Measurements from ENCODE around the gene BTNL9.

The BTNL9 gene

GRCh38 chr5:181039931-181040630 is at the start of gene BTNL9:
Gene BTNL9, plus strand, starts transcription at chr5:181040266. Its CDS starts 5,224 bp downstream, at chr5:181045490.
- peaks cover 64% of the 10 kb centered on the region for H3K27me3 ChIP-seq (replicated peaks; ENCODE audit: insufficient read depth, low read length)
- no peaks in the 10 kb centered on the region for H3F3A ChIP-seq (ENCODE audit: insufficient read depth, low read length)
- no peak within 1 kb of the TSS for H3K27ac ChIP-seq (ENCODE audit: low read length)
- no peaks in the 10 kb centered on the region for H4K20me1 ChIP-seq (ENCODE audit: insufficient read depth, low read length)
- H3K4me3 ChIP-seq (ENCODE audit: low read length), result no peak within 1 kb of the TSS
- no peak within 1 kb of the TSS for H2AFZ ChIP-seq (ENCODE audit: low read length)
- no peaks in the 10 kb centered on the region for H3K9me3 ChIP-seq (replicated peaks; ENCODE audit: insufficient read depth, low read length)
- no peaks in the 10 kb centered on the region for H3K9me2 ChIP-seq (replicated peaks; ENCODE audit: insufficient read depth, low read length)
- no peaks in the 10 kb centered on the region for H3K79me2 ChIP-seq (ENCODE audit: low read length)
- no peak for DNase-seq
- H3K4me1 ChIP-seq (ENCODE audit: low read length), result no peaks in the 10 kb centered on the region
- no peak within 1 kb of the TSS for H3K4me2 ChIP-seq (ENCODE audit: low read depth, low read length)
- no peak within 1 kb of the TSS for H3K9ac ChIP-seq (ENCODE audit: low read length)
- TF ChIP-seq EZH2phosphoT487 (IDR thresholded peaks at IDR 0.05; ENCODE audit: low read length), result no peak
- no peak for TF ChIP-seq CTCF (IDR thresholded peaks at IDR 0.05; ENCODE audit: low read length)
- TF ChIP-seq EZH2 (optimal IDR thresholded peaks at IDR 0.05; ENCODE audit: low read depth, low read length), result no peak
- H3K36me3 ChIP-seq (replicated peaks; ENCODE audit: insufficient read depth, low read length), result no peaks in the 10 kb centered on the region

- H3K27me3 ChIP-seq (replicated peaks; ENCODE audit: insufficient read depth, low read length), result no peaks in the 10 kb centered on the region
- H3K79me2 ChIP-seq (ENCODE audit: low read length), result no peaks in the 10 kb centered on the region
- no peaks in the 10 kb centered on the region for H3K4me1 ChIP-seq (ENCODE audit: low read length)
- H4K20me1 ChIP-seq (ENCODE audit: insufficient read depth, low read length), result no peaks in the 10 kb centered on the region
- H3K27ac ChIP-seq (ENCODE audit: low read length), result no peak overlapping the region
- DNase-seq, result no peak
- H3K9ac ChIP-seq (ENCODE audit: low read length), result no peak overlapping the region
- H3F3A ChIP-seq (ENCODE audit: insufficient read depth, low read length), result no peaks in the 10 kb centered on the region
- no peak overlapping the region for H3K4me2 ChIP-seq (ENCODE audit: low read depth, low read length)
- no peak for TF ChIP-seq EZH2phosphoT487 (IDR thresholded peaks at IDR 0.05; ENCODE audit: low read length)
- no peak for TF ChIP-seq EZH2 (optimal IDR thresholded peaks at IDR 0.05; ENCODE audit: low read depth, low read length)
- no peak for TF ChIP-seq CTCF (IDR thresholded peaks at IDR 0.05; ENCODE audit: low read length)
- H2AFZ ChIP-seq (ENCODE audit: low read length), result no peak overlapping the region
- H3K9me2 ChIP-seq (replicated peaks; ENCODE audit: insufficient read depth, low read length), result no peaks in the 10 kb centered on the region
- H3K4me3 ChIP-seq (ENCODE audit: low read length), result no peak overlapping the region
- no peaks in the 10 kb centered on the region for H3K9me3 ChIP-seq (replicated peaks; ENCODE audit: insufficient read depth, low read length)
- no peaks in the 10 kb centered on the region for H3K36me3 ChIP-seq (replicated peaks; ENCODE audit: insufficient read depth, low read length)
Measured at GRCh38 chr5:180990882-180991242, 49.2 kb upstream of the BTNL9 start.

GRCh38 chr5:181001947-181002346 is 38.1 kb upstream of the BTNL9 start:
- no peaks in the 10 kb centered on the region for H3K4me1 ChIP-seq (ENCODE audit: low read length)
- H3K79me2 ChIP-seq (ENCODE audit: low read length), result no peaks in the 10 kb centered on the region
- H3K27ac ChIP-seq (ENCODE audit: low read length), result no peak overlapping the region
- no peak overlapping the region for H2AFZ ChIP-seq (ENCODE audit: low read length)
- H3K27me3 ChIP-seq (replicated peaks; ENCODE audit: insufficient read depth, low read length), result no peaks in the 10 kb centered on the region
- H3K4me3 ChIP-seq (ENCODE audit: low read length), result no peak overlapping the region
- TF ChIP-seq EZH2phosphoT487 (IDR thresholded peaks at IDR 0.05; ENCODE audit: low read length) (no peak), EZH2 (optimal IDR thresholded peaks at IDR 0.05; ENCODE audit: low read depth, low read length) (no peak), CTCF (IDR thresholded peaks at IDR 0.05; ENCODE audit: low read length) (no peak)
- DNase-seq, result no peak
- no peak overlapping the region for H3K4me2 ChIP-seq (ENCODE audit: low read depth, low read length)
- no peaks in the 10 kb centered on the region for H3K9me3 ChIP-seq (replicated peaks; ENCODE audit: insufficient read depth, low read length)
- no peaks in the 10 kb centered on the region for H3K36me3 ChIP-seq (replicated peaks; ENCODE audit: insufficient read depth, low read length)
- no peaks in the 10 kb centered on the region for H4K20me1 ChIP-seq (ENCODE audit: insufficient read depth, low read length)
- H3F3A ChIP-seq (ENCODE audit: insufficient read depth, low read length), result no peaks in the 10 kb centered on the region
- H3K9ac ChIP-seq (ENCODE audit: low read length), result no peak overlapping the region
- no peaks in the 10 kb centered on the region for H3K9me2 ChIP-seq (replicated peaks; ENCODE audit: insufficient read depth, low read length)
